ENCODE measurements around the gene CAVIN2. TPM values are rescaled to one million over a fixed set of nuclear protein-coding genes. Genes with fewer than 3 reads are reported as not detected.

CAVIN2 gene
- total and polyA plus RNA-seq, 2 donors (not counting 3 experiments of a cell fraction or from before 2014, with no cell fraction given): 202 to 260 TPM

DNA sequence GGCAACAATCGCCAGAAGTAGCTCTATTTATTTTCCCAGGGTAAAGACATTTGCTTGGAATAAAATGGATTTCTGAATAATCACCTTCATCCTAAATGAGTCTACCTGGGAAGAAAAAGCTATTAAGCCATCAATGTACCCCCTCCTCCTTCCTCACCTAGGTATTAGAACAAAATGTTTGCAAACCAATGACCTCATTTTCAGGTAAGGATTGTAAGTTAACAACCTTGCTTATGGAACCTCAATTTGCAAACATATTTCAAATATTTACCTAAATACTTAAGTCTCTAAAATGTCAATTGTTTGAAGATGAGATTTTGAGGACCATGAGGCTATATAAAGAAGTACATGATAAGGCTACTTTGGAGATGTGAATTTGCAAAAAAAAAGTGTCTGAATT is 43.9 kb downstream of the CAVIN2 start:
- DNase-seq (ENCODE audit: low read depth, low spot score) (no peak), FAIRE-seq (no peak)
- no peak for TF ChIP-seq FOS (IDR thresholded peaks at IDR 0.05; ENCODE audit: borderline replicate concordance, insufficient read depth, low read length)
- no peak for TF ChIP-seq POLR2AphosphoS5 (IDR thresholded peaks at IDR 0.05; ENCODE audit: insufficient read depth, low read depth, low read length)
- no peak for TF ChIP-seq POLR2A (IDR thresholded peaks at IDR 0.05; ENCODE audit: low read depth, low read length)
- TF ChIP-seq, protein P1, sequence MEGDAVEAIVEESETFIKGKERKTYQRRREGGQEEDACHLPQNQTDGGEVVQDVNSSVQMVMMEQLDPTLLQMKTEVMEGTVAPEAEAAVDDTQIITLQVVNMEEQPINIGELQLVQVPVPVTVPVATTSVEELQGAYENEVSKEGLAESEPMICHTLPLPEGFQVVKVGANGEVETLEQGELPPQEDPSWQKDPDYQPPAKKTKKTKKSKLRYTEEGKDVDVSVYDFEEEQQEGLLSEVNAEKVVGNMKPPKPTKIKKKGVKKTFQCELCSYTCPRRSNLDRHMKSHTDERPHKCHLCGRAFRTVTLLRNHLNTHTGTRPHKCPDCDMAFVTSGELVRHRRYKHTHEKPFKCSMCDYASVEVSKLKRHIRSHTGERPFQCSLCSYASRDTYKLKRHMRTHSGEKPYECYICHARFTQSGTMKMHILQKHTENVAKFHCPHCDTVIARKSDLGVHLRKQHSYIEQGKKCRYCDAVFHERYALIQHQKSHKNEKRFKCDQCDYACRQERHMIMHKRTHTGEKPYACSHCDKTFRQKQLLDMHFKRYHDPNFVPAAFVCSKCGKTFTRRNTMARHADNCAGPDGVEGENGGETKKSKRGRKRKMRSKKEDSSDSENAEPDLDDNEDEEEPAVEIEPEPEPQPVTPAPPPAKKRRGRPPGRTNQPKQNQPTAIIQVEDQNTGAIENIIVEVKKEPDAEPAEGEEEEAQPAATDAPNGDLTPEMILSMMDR (IDR thresholded peaks at IDR 0.05; ENCODE audit: extremely low read depth in 1 of 2, insufficient read depth in 1 of 2, low read depth in 1 of 2, low read length in 2 of 2): no peak
- no peak for TF ChIP-seq EZH2 (IDR thresholded peaks at IDR 0.05; ENCODE audit: borderline replicate concordance, low read depth, low read length, severe bottlenecking)
- no peak overlapping the region for H2AFZ ChIP-seq (ENCODE audit: low read depth, low read length)
- no peaks in the 10 kb centered on the region for H4K20me1 ChIP-seq (replicated peaks; ENCODE audit: control insufficient read depth, extremely low read depth, insufficient read depth, low read length)
- no TSS peak for BruUV-seq (replicated peaks)
- ChIA-PET POLR2A (no interaction called here), CTCF (interaction anchor here (1.2 to 2.1 kb wide), 3 partner anchors 9 to 360 kb away, joined by 3 to 11 read pairs (median 6); no protein-coding TSS in a partner anchor)
- no peaks in the 10 kb centered on the region for H3K4me1 ChIP-seq (ENCODE audit: control insufficient read depth, extremely low read depth, insufficient read depth, low read length)
- no peak overlapping the region for H3K4me3 ChIP-seq (replicated peaks in 1 of 3; ENCODE audit: insufficient read depth in 1 of 3, low read depth in 1 of 3, low read length in 3 of 3)
- H3K9me3 ChIP-seq (replicated peaks; ENCODE audit: control insufficient read depth, insufficient read depth, low read length): no peaks in the 10 kb centered on the region
- H3K27ac ChIP-seq (ENCODE audit: insufficient read depth, low read depth, low read length): no peak overlapping the region
- dilution Hi-C loops (cut with MboI; ENCODE audit: extremely low pct_ligation_motif_present, low sequenced_read_pairs) (no loop called here), intact Hi-C loops (cut with micrococcal nuclease) (no loop called here)
- H3K36me3 ChIP-seq (ENCODE audit: control insufficient read depth in 2 of 2, extremely low read depth in 1 of 2, insufficient read depth in 2 of 2, low read length in 2 of 2): no peaks in the 10 kb centered on the region
- H3K4me2 ChIP-seq (ENCODE audit: insufficient read depth, low read length): no peak overlapping the region
- no peak overlapping the region for H3K9ac ChIP-seq (replicated peaks; ENCODE audit: extremely low read depth, insufficient read depth, low read length)
- H3K9me1 ChIP-seq (replicated peaks; ENCODE audit: control insufficient read depth, extremely low read depth, insufficient read depth, low read length): no peaks in the 10 kb centered on the region
- H3K79me2 ChIP-seq (ENCODE audit: control insufficient read depth, insufficient read depth, low read length): no peaks in the 10 kb centered on the region
- H3K27me3 ChIP-seq (ENCODE audit: control insufficient read depth in 2 of 2, insufficient read depth in 2 of 2, low read length in 2 of 2): no peaks in the 10 kb centered on the region

DNA sequence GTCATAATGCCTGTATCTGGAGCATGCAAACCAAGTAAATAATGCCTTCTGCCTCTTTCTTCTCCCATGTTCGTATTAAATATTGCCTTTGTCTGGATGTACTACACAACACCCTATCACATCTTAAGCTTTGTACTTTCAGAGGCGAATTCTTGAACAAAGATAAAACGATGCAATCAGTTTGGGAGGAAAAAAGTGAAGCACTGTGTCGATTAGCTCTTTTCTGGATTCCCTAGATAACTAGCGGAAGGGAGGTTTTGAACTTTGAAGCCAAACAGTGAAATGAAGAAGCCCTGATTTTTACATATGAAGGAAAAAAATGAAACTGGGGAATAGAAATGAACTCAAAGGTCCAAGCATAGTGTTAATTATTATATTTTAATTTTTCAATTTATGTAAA is 44.7 kb downstream of the CAVIN2 start:
- dilution Hi-C loops (cut with MboI; ENCODE audit: extremely low pct_ligation_motif_present, low sequenced_read_pairs): no loop called here
- intact Hi-C loops (cut with micrococcal nuclease): no loop called here
- no peaks in the 10 kb centered on the region for H3K4me1 ChIP-seq (ENCODE audit: control insufficient read depth, extremely low read depth, insufficient read depth, low read length)
- no peaks in the 10 kb centered on the region for H3K79me2 ChIP-seq (ENCODE audit: control insufficient read depth, insufficient read depth, low read length)
- no peaks in the 10 kb centered on the region for H3K9me3 ChIP-seq (replicated peaks; ENCODE audit: control insufficient read depth, insufficient read depth, low read length)
- no peaks in the 10 kb centered on the region for H3K36me3 ChIP-seq (ENCODE audit: control insufficient read depth in 2 of 2, extremely low read depth in 1 of 2, insufficient read depth in 2 of 2, low read length in 2 of 2)
- H2AFZ ChIP-seq (ENCODE audit: low read depth, low read length): no peak overlapping the region
- BruUV-seq (replicated peaks): no TSS peak
- no peaks in the 10 kb centered on the region for H4K20me1 ChIP-seq (replicated peaks; ENCODE audit: control insufficient read depth, extremely low read depth, insufficient read depth, low read length)
- H3K9ac ChIP-seq (replicated peaks; ENCODE audit: extremely low read depth, insufficient read depth, low read length): no peak overlapping the region
- ChIA-PET CTCF (interaction anchor here (1.0 to 2.1 kb wide), 4 partner anchors 10 to 360 kb away, joined by 3 to 11 read pairs (median 5); no protein-coding TSS in a partner anchor), POLR2A (no interaction called here)
- H3K4me3 ChIP-seq (replicated peaks in 1 of 3; ENCODE audit: insufficient read depth in 1 of 3, low read depth in 1 of 3, low read length in 3 of 3): no peak overlapping the region
- H3K27ac ChIP-seq (ENCODE audit: insufficient read depth, low read depth, low read length): no peak overlapping the region
- H3K4me2 ChIP-seq (ENCODE audit: insufficient read depth, low read length): no peak overlapping the region
- H3K27me3 ChIP-seq (ENCODE audit: control insufficient read depth in 2 of 2, insufficient read depth in 2 of 2, low read length in 2 of 2): no peaks in the 10 kb centered on the region
- no peak for DNase-seq (ENCODE audit: low read depth, low spot score)
- H3K9me1 ChIP-seq (replicated peaks; ENCODE audit: control insufficient read depth, extremely low read depth, insufficient read depth, low read length): no peaks in the 10 kb centered on the region
- FAIRE-seq: no peak
- TF ChIP-seq, protein P2, sequence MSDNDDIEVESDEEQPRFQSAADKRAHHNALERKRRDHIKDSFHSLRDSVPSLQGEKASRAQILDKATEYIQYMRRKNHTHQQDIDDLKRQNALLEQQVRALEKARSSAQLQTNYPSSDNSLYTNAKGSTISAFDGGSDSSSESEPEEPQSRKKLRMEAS (IDR thresholded peaks at IDR 0.05; ENCODE audit: insufficient read depth, insufficient read length): no peak
- TF ChIP-seq JUN (IDR thresholded peaks at IDR 0.05; ENCODE audit: borderline replicate concordance, insufficient read depth, insufficient read length, low read depth): no peak
- no peak for TF ChIP-seq POLR2AphosphoS5 (IDR thresholded peaks at IDR 0.05; ENCODE audit: insufficient read depth, low read depth, low read length)
- TF ChIP-seq POLR2A (IDR thresholded peaks at IDR 0.05; ENCODE audit: low read depth, low read length): no peak
- no peak for TF ChIP-seq MYC (IDR thresholded peaks at IDR 0.05; ENCODE audit: low read depth, low read length)
- TF ChIP-seq GATA2 (IDR thresholded peaks at IDR 0.05; ENCODE audit: insufficient read depth, insufficient read length, low read depth, low read length): no peak
- TF ChIP-seq, protein P1 (IDR thresholded peaks at IDR 0.05; ENCODE audit: extremely low read depth in 1 of 2, insufficient read depth in 1 of 2, low read depth in 1 of 2, low read length in 2 of 2): no peak
- no peak for TF ChIP-seq FOS (IDR thresholded peaks at IDR 0.05; ENCODE audit: borderline replicate concordance, insufficient read depth, low read length)
- no peak for TF ChIP-seq EZH2 (IDR thresholded peaks at IDR 0.05; ENCODE audit: borderline replicate concordance, low read depth, low read length, severe bottlenecking)
